ENCODE data around the gene GLIPR1L2. TPM values are rescaled to one million over a fixed set of nuclear protein-coding genes. Genes with fewer than 3 reads are reported as not detected.

Gene GLIPR1L2
- total RNA-seq, 1 experiment from 2014 or later = 0.44 TPM

DNA sequence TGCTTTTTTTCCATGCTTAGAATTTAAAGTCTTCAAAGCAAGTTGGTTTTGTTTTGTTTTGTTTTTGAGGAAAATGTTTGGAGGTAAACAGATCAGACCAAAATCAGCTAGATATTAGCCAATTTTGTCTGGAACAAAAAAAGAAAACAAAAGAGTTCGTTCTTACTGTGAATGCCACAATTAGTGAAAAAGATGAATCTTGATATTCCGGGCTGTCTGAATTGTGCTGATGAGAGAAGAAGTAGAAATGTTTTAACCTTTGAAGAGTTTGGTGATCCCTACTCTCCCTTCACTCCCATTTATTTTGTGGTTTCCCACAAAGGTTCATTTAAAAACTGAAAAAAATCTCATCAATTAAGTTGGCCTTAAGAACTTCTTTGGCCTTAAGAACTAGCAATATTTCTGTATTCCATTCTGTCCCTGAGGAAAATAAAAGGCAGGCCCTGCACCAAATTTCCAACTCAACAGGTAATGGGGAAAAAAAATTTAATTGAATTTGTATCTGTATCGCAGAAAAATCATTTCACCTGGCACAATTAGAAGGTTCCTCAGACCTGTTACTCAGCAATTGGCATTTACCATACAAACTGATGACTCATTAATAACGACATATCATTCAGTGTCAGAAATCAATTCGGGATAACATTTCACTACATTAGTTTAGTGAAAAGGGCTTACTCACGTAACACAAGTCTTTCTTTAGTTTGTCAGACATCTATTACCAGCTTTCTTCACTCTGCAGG, 562 bp upstream of the GLIPR1L2 start:
- Histone ChIP-seq H3K4me2 (ENCODE audit: low read length) (peak overlapping the region; percentile 85), H3K36me3 (ENCODE audit: control insufficient read depth in 1 of 2, insufficient read depth in 2 of 2, low read length in 2 of 2) (no peaks in the 10 kb centered on the region), H3K79me2 (ENCODE audit: insufficient read depth, low read length) (peaks cover 5% of the 10 kb centered on the region; the same call in 1 of the 2 replicates), H4K20me1 (ENCODE audit: insufficient read depth) (no peaks in the 10 kb centered on the region), H3K27ac (ENCODE audit: low read depth, low read length) (peak overlapping the region; percentile 77), H3K9ac (ENCODE audit: low read length) (peak overlapping the region; percentile 62), H3K9me2 (ENCODE audit: insufficient read depth) (no peaks in the 10 kb centered on the region), H3K4me1 (ENCODE audit: control insufficient read depth in 1 of 2, insufficient read depth in 2 of 2, low read length in 2 of 2) (peaks cover 26 to 46% of the 10 kb centered on the region in 2 experiments), H3K27me3 (ENCODE audit: insufficient read depth, low read length) (no peaks in the 10 kb centered on the region), H3K4me3 (replicated peaks in 1 of 2; ENCODE audit: low read depth in 1 of 2, low read length in 2 of 2) (peak overlapping the region; percentile 49 to 63), H2AFZ (ENCODE audit: low read depth, low read length, poor library complexity, severe bottlenecking) (no peak overlapping the region), H3K9me3 (ENCODE audit: control insufficient read depth in 1 of 2, insufficient read depth in 1 of 2, low read depth in 1 of 2, low read length in 2 of 2) (no peaks in the 10 kb centered on the region)
- CTCF ChIA-PET = interaction anchor here (0.8 to 2.2 kb wide), 6 partner anchors 8 to 1196 kb away, joined by 4 to 15 read pairs (median 6); partner anchors contain the start of gene GLIPR1L1
- TSS peak; percentile 81 for BruUV-seq (replicated peaks)
- no peak for DNase-seq (ENCODE audit: low read depth, low spot score)
- TF ChIP-seq, protein P1, sequence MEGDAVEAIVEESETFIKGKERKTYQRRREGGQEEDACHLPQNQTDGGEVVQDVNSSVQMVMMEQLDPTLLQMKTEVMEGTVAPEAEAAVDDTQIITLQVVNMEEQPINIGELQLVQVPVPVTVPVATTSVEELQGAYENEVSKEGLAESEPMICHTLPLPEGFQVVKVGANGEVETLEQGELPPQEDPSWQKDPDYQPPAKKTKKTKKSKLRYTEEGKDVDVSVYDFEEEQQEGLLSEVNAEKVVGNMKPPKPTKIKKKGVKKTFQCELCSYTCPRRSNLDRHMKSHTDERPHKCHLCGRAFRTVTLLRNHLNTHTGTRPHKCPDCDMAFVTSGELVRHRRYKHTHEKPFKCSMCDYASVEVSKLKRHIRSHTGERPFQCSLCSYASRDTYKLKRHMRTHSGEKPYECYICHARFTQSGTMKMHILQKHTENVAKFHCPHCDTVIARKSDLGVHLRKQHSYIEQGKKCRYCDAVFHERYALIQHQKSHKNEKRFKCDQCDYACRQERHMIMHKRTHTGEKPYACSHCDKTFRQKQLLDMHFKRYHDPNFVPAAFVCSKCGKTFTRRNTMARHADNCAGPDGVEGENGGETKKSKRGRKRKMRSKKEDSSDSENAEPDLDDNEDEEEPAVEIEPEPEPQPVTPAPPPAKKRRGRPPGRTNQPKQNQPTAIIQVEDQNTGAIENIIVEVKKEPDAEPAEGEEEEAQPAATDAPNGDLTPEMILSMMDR (IDR thresholded peaks at IDR 0.05 in 2 of 3, conservative IDR thresholded peaks at IDR 0.05 in 1 of 3; ENCODE audit: borderline replicate concordance in 1 of 3, insufficient read depth in 1 of 3, low read depth in 2 of 3, low read length in 2 of 3) = no peak
- TF ChIP-seq, protein P2, sequence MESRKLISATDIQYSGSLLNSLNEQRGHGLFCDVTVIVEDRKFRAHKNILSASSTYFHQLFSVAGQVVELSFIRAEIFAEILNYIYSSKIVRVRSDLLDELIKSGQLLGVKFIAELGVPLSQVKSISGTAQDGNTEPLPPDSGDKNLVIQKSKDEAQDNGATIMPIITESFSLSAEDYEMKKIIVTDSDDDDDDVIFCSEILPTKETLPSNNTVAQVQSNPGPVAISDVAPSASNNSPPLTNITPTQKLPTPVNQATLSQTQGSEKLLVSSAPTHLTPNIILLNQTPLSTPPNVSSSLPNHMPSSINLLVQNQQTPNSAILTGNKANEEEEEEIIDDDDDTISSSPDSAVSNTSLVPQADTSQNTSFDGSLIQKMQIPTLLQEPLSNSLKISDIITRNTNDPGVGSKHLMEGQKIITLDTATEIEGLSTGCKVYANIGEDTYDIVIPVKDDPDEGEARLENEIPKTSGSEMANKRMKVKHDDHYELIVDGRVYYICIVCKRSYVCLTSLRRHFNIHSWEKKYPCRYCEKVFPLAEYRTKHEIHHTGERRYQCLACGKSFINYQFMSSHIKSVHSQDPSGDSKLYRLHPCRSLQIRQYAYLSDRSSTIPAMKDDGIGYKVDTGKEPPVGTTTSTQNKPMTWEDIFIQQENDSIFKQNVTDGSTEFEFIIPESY (IDR thresholded peaks at IDR 0.05; ENCODE audit: extremely low read depth, insufficient replicate concordance, low read length) = no peak
- TF ChIP-seq FOSL1 (IDR thresholded peaks at IDR 0.05; ENCODE audit: low read depth) (peak; percentile 78), ELF1 (IDR thresholded peaks at IDR 0.05; ENCODE audit: borderline replicate concordance, low read depth) (no peak), SIN3A (IDR thresholded peaks at IDR 0.05; ENCODE audit: low read depth) (no peak), JUND (IDR thresholded peaks at IDR 0.05) (peak; percentile 81), SRF (IDR thresholded peaks at IDR 0.05; ENCODE audit: low read depth) (no peak), YY1 (IDR thresholded peaks at IDR 0.05; ENCODE audit: extremely low read depth, insufficient replicate concordance, low read depth, low read length) (no peak), POLR2A (IDR thresholded peaks at IDR 0.05; ENCODE audit: borderline replicate concordance, extremely low read depth, insufficient read depth, insufficient read length) (peak; percentile 17)
- TF ChIP-seq, protein P3, sequence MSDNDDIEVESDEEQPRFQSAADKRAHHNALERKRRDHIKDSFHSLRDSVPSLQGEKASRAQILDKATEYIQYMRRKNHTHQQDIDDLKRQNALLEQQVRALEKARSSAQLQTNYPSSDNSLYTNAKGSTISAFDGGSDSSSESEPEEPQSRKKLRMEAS (IDR thresholded peaks at IDR 0.05) = no peak
- POLR2A ChIA-PET = no interaction called here
- RAD21 ChIA-PET (ENCODE audit: low non-redundant PET in 1 of 2, low total read pairs in 2 of 2, uncharacterized antibody in 2 of 2, unreplicated experiment in 2 of 2) = interaction anchor here in 1 of 2 experiments (1.5 kb wide), 1 partner anchor 56 kb away, joined by 3 read pairs; the partner anchor contains the start of gene GLIPR1L1
- peak; percentile 26 for ATAC-seq
- intact Hi-C loops (cut with micrococcal nuclease) = loop anchor here (10.0 kb wide), 1 partner anchor 954 kb away; the partner anchor contains the start of gene BBS10
